Stimulated activated CD8-positive, alpha-beta memory T cell treated with anti-CD3 and anti-CD28 coated beads, Interleukin-15, amount 100 ng/mL, for 24 hours (primary cell): ENCODE measurements around the gene REG4.
"Not testable (repeated sequence)": the region's sequence is repeated elsewhere in the genome, so short reads cannot be mapped to it uniquely, and the experiment has no call there.

ENCODE experiments used
- DNase-seq: peaks from one replicate; pipeline ENCODE4 v3.0.0-alpha.2; 2020; ENCODE audit warnings: low read depth

Gene REG4

DNA sequence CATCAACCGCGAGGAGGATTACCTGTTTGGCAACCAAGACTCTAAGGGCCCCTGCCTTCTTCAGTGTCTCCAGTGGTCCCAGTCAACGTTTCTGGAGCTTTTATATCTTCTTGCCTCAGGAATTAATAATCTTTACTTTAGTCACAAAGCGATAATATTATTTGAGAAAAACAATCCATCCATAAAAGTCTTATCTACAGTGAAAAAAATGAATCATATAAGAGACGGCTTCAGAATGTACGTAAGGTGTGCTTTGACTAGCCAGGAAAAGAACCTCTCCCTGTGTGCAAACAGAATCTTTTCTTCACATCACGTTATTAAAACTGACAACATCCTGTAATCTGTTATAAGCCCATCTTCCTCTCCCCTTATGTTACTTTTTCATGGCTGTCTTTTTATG is at the start of gene REG4:
TSS of gene REG4 (minus strand) at position 74 of the 400 bp plus-strand sequence. CDS start 2,691 bp downstream, outside the sequence.
- no peak for DNase-seq

- DNase-seq = no peak
These were observed 48.4 kb upstream of the REG4 start for GRCh38 chr1:119859647-119860046.

GRCh38 chr1:119858556-119859214 is 47.4 kb upstream of the REG4 start:
- DNase-seq = not testable (repeated sequence)

DNA sequence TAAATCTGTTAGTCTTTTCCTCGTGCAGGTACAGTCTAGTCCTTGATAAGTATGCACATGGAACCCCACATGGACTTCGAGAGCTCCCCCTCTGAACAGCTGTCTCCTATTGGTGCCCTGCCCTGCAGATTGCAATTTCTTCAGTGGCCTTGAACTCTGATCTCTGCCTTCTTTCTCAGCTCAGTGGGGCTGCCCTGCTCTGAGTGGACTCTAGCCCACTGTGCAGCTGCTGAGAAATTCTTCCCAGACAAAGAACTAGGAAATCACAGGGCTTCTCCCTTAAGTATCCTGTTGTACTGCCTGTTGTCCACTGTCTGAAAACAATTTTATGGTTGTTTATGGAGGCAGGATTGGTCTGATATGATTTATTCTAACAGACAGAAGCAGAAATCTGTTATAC is 46.9 kb upstream of the REG4 start:
- no peak for DNase-seq

GRCh38 chr1:119853155-119853554 is 41.9 kb upstream of the REG4 start:
- no peak for DNase-seq

GRCh38 chr1:119844206-119844605 is 32.9 kb upstream of the REG4 start:
- DNase-seq = not testable (repeated sequence)

DNA sequence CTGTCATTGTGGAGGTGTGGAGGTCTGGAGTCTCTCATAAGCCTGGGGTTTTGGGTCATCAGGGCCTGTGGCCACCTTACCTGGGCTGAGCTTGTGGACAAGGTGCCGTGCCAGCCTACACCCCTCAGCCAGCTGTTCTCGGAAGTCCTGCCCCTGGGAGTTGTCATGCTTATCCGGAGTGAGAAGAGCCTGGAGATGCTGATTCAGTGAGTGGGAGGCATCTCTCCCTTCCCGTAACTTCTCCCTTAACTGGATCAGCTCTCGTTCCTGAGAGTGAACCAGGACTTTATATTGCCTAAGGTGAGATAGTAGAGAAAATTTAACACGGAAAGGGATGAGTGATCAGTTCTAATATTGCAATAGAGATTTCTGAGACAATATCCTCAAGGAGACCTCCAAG is 30.0 kb upstream of the REG4 start:
- DNase-seq = no peak

DNA sequence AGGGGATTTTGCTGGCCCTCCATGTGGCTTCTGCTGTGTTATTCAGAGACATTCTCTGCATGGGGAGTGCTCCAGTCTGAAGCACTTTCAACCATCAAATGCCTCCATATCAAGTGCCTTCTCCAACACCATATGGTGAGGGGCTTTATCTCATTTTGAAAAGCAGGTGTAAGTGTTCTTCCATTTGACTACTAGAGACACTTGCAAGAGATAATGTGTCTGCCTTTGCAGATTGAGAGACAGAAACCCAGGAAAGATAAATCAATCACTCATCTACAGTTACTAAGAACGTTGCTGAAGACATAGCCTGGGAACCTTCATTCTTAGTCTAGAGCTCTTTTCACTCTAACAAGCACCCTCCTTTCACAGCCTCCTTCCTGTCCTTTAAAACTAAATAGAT is 29.5 kb upstream of the REG4 start:
- DNase-seq = no peak

DNA sequence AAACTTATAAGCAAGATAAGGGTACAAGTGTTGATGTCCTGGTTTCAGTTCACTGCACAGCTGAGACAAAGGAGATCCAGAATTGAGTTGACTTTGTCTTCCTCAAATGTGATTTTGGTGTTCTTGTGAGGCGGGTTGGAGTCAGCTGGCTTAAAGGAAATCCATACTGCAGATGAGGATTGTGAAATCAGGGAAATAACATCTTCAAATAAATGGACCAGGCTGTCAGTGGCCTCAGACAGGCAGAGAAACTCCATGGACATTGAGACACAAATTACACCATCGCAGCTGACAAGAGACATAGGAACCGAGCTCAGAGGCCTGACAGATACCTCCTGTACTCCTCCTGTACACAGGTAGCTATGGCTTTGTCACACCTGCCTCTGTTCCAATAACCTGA is 27.0 kb upstream of the REG4 start:
- no peak for DNase-seq

DNA sequence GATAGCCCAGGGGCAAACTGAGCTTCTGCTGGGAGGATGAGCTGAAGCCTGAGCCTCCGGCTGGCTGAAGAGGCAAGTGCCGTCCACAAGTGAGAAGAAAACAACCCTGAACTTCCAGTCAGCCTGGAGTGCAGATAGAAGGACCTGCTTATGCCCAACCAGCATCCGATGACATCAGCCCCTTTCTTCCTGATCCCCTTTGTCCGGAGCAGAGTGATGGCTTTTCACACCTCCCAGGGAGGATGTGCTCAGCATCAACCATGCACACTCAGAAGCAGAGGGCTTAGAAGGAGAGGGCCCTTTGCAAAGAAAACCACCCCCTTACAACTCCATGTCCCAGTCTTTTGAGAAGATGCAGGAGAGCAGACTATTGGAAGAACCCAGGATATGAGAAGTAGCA is 23.7 kb upstream of the REG4 start:
- no peak for DNase-seq

DNA sequence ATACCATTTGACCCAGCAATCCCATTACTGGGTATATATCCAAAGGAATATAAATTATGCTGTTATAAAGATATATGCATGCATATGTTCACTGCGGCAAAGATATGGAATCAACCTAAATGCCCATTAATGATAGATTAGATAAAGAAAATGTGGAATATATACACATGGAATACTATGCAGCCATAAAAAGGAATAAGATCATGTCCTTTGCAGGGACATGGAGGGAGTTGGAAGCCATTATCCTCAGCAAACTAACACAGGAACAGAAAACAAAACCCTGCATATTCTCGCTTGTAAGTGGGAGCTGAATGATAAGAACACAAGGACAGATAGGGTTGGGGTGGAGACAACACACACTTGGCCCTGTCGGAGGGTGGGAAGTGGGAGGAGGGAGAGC is 19.8 kb upstream of the REG4 start:
- no peak for DNase-seq

GRCh38 chr1:119829625-119830024 is 18.4 kb upstream of the REG4 start:
- no peak for DNase-seq

- DNase-seq = not testable (repeated sequence)
These were observed 17.7 kb upstream of the REG4 start for GRCh38 chr1:119829006-119829405.

DNA sequence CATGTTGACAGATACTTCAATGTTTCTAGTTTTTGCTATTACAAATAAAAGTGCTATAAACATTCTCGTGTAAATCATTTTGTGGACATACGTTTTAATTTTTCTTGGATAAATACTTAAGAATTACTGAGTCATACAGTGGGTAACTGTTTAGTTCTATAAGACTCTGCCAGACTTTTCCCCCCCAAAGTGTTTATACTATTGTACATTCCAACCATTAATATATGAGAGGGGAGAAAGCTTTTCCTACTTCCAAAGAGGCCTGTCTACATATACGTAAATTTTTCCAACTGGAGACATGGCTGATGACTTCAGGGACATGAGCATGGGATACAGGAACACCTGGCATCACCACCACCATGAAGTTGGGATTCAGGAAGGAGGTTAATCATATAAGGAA is 17.0 kb upstream of the REG4 start:
- DNase-seq = no peak

- no peak for DNase-seq
These were observed 15.8 kb upstream of the REG4 start for GRCh38 chr1:119827010-119827409.

- DNase-seq = no peak
These were observed 11.1 kb upstream of the REG4 start for GRCh38 chr1:119822406-119822805.

- DNase-seq = no peak
These were observed 6.9 kb upstream of the REG4 start for GRCh38 chr1:119818181-119818580.

- no peak for DNase-seq
These were observed 5.1 kb upstream of the REG4 start for GRCh38 chr1:119816407-119816806.

GRCh38 chr1:119815928-119816327 is 4.7 kb upstream of the REG4 start:
- DNase-seq = no peak

DNA sequence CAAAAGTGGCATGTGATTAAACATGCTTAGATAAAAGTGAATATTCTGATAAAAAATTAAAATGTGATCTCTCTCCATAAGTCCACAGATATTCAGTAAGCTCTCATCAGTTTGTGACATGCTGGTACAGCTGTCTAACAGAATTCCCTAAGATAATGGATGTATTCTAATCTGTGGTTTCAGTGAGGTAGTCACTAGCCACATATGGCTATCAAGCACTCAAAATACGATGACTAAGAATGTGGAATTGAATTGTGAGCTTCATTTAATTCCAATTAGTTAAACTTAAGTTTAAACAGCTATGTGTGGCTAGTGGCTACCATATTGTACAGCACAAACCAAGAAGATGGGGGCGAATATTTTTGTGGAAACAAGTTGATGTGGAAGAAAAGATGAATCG is 4.1 kb upstream of the REG4 start:
- DNase-seq = no peak

- DNase-seq = no peak
These were observed 3.0 kb upstream of the REG4 start for GRCh38 chr1:119814288-119814687.

GRCh38 chr1:119811985-119812557 is 811 bp upstream of the REG4 start:
- no peak for DNase-seq

DNA sequence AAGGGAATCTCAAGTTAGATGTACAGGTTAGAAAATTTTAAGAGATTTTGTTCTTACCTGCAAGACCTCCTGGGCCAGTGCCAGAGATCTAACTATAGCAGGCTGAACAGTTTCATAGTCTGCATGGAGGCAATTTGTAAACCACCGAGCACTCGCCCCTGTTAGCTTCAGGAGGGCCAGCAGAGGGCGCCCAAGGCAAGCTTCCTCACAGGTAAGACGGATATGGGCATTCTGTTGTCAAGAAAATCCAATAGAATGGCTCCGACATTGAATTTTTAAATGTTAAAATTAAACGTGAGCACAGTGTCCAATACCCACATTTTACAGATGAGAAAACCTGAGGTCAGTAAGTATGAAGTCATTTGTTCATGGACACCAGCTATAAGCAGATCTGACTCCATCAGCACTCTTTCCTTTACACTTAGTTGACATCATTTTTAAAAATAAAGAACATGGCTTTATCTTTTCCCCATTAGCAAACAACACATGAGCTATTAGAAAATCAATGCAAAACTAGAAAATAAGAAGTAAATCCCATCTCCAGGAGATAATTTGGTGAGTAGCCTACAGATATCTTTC is 2.2 kb downstream of the REG4 start:
- peak; percentile 26 for DNase-seq

GRCh38 chr1:119808491-119808890 is 2.8 kb downstream of the REG4 start:
- DNase-seq = no peak
